Chondrocyte (in vitro differentiated cells): ENCODE measurements around the gene MYO15B. TPM values are rescaled to one million over a fixed set of nuclear protein-coding genes. Genes with fewer than 3 reads are reported as not detected.
"Not testable (repeated sequence)": the region's sequence is repeated elsewhere in the genome, so short reads cannot be mapped to it uniquely, and the experiment has no call there.

ENCODE experiments used
- DNase-seq: peaks from one replicate; pipeline ENCODE4 v3.0.0; 2021; ENCODE audit warnings: mixed read lengths, low spot score
- H3K27ac Mint-ChIP-seq: one replicate; pipeline ENCODE4 v1.8.0; 2021; ENCODE audit warnings: mild to moderate bottlenecking, moderate library complexity, mixed read lengths; ENCODE audit not compliant: unreplicated experiment
- H3K27me3 Mint-ChIP-seq: 2 replicates; pipeline ENCODE4 v1.8.0; 2021; ENCODE audit warnings: low read depth, mixed read lengths
- H3K36me3 Mint-ChIP-seq: 2 replicates; pipeline ENCODE4 v1.8.0; 2021; ENCODE audit warnings: low read depth, mixed read lengths
- H3K4me1 Mint-ChIP-seq: 2 replicates; pipeline ENCODE4 v1.8.0; 2021; ENCODE audit warnings: low read depth, mild to moderate bottlenecking, mixed read lengths
- H3K4me3 Mint-ChIP-seq: one replicate; pipeline ENCODE4 v1.8.0; 2021; ENCODE audit warnings: mild to moderate bottlenecking, moderate library complexity, mixed read lengths; ENCODE audit not compliant: unreplicated experiment
- H3K9me3 Mint-ChIP-seq: 2 replicates; pipeline ENCODE4 v1.8.0; 2021; ENCODE audit warnings: low read depth, mixed read lengths
- CTCF ChIP-seq: fragments of 200-600 bp; sonication (generic); IDR thresholded peaks from 2 replicates; pipeline ENCODE4 v1.5.0; 2021; ENCODE audit warnings: antibody characterized with exemption, mild to moderate bottlenecking, moderate library complexity
- total RNA-seq: library from RNA; stranded (reverse); gene quantifications from 3 replicates; pipeline ENCODE4 v1.2.1, GENCODE V29; 2021

The MYO15B gene
- total RNA-seq, 1 donor from 2014 or later = 16.0 TPM

- Mint-ChIP-seq H3K9me3 (no peaks in the 10 kb centered on the region), H3K4me3 (no peak overlapping the region), H3K36me3 (no peaks in the 10 kb centered on the region), H3K27ac (no peak overlapping the region), H3K4me1 (peaks cover 18% of the 10 kb centered on the region), H3K27me3 (no peaks in the 10 kb centered on the region)
- peak; percentile 11 for TF ChIP-seq CTCF
- DNase-seq = no peak
Measured at GRCh38 chr17:75635610-75636202, 48.1 kb downstream of the MYO15B start.

GRCh38 chr17:75636381-75637142 lies 49.0 kb downstream of the MYO15B start:
- TF ChIP-seq CTCF = no peak
- H3K9me3 Mint-ChIP-seq = no peaks in the 10 kb centered on the region
- peaks cover 18% of the 10 kb centered on the region for H3K4me1 Mint-ChIP-seq
- peak; percentile 59 for DNase-seq
- no peak overlapping the region for H3K4me3 Mint-ChIP-seq
- H3K36me3 Mint-ChIP-seq = no peaks in the 10 kb centered on the region
- no peaks in the 10 kb centered on the region for H3K27me3 Mint-ChIP-seq
- H3K27ac Mint-ChIP-seq = no peak overlapping the region

- H3K27ac Mint-ChIP-seq = no peak overlapping the region
- peaks cover 2% of the 10 kb centered on the region for H3K36me3 Mint-ChIP-seq
- H3K9me3 Mint-ChIP-seq = no peaks in the 10 kb centered on the region
- H3K4me3 Mint-ChIP-seq = no peak overlapping the region
- no peaks in the 10 kb centered on the region for H3K27me3 Mint-ChIP-seq
- TF ChIP-seq CTCF = no peak
- H3K4me1 Mint-ChIP-seq = peaks cover 18% of the 10 kb centered on the region
- DNase-seq = no peak
Measured at GRCh38 chr17:75637143-75637538, 49.5 kb downstream of the MYO15B start.

GRCh38 chr17:75637551-75637950 lies 50.0 kb downstream of the MYO15B start:
- peak; percentile 80 for DNase-seq
- peaks cover 2% of the 10 kb centered on the region for H3K36me3 Mint-ChIP-seq
- H3K27ac Mint-ChIP-seq = no peak overlapping the region
- no peaks in the 10 kb centered on the region for H3K9me3 Mint-ChIP-seq
- H3K4me1 Mint-ChIP-seq = peaks cover 18% of the 10 kb centered on the region
- H3K27me3 Mint-ChIP-seq = no peaks in the 10 kb centered on the region
- no peak overlapping the region for H3K4me3 Mint-ChIP-seq
- no peak for TF ChIP-seq CTCF

GRCh38 chr17:75638039-75638438 lies 50.4 kb downstream of the MYO15B start:
- H3K36me3 Mint-ChIP-seq, H3K9me3 Mint-ChIP-seq, DNase-seq, H3K27me3 Mint-ChIP-seq, H3K27ac Mint-ChIP-seq, H3K4me3 Mint-ChIP-seq: not testable (repeated sequence)
- H3K4me1 Mint-ChIP-seq = peaks cover 14% of the 10 kb centered on the region
